Lower leg skin (tissue), 3 donors: ENCODE measurements around the gene SMS.

Source experiments
- POLR2A ChIP-seq, 2 donors: fragments of 450-650 bp; IDR thresholded peaks; one replicate each; pipeline ENCODE4 v1.6.1; 2016 to 2017; ENCODE audit warnings: antibody characterized with exemption in 2 of 2, mild to moderate bottlenecking in 1 of 2, moderate library complexity in 1 of 2
- TF ChIP-seq, protein P1 (sequence below), 3 donors: fragments of 450-650 bp; IDR thresholded peaks; one replicate each; pipeline ENCODE4 v1.5.1; 2016; ENCODE audit warnings: antibody characterized with exemption in 3 of 3, mild to moderate bottlenecking in 3 of 3, moderate library complexity in 2 of 3

DNA sequence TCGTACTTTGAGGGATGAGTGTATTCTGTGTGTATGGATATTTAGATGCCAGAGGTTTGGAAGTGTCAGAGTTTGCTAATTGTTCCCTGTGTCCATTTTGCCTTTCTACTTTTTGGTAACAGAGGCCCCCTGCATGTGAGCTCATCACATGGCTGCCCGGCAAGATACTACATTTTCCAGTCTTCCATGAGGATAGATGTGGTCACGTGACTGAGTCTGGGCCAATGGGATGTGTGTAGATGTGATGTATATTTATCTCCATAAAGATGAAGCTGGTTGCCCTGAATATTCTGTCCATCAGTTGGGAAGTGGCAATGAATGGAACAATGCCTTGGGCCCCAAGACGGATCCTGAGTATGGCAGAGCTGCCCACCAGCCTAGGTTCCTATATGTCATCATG lies 29.0 kb upstream of the SMS start:
- TF ChIP-seq, protein P1, sequence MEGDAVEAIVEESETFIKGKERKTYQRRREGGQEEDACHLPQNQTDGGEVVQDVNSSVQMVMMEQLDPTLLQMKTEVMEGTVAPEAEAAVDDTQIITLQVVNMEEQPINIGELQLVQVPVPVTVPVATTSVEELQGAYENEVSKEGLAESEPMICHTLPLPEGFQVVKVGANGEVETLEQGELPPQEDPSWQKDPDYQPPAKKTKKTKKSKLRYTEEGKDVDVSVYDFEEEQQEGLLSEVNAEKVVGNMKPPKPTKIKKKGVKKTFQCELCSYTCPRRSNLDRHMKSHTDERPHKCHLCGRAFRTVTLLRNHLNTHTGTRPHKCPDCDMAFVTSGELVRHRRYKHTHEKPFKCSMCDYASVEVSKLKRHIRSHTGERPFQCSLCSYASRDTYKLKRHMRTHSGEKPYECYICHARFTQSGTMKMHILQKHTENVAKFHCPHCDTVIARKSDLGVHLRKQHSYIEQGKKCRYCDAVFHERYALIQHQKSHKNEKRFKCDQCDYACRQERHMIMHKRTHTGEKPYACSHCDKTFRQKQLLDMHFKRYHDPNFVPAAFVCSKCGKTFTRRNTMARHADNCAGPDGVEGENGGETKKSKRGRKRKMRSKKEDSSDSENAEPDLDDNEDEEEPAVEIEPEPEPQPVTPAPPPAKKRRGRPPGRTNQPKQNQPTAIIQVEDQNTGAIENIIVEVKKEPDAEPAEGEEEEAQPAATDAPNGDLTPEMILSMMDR (IDR thresholded peaks at IDR 0.05) = no peak
- TF ChIP-seq POLR2A (IDR thresholded peaks at IDR 0.05) = no peak
